Activated B cell treated with CpG ODN at 0.5 μM for 24 hours (primary cell): ENCODE measurements around the gene MTPN. TPM values are rescaled to one million over a fixed set of nuclear protein-coding genes. Genes with fewer than 3 reads are reported as not detected.

Experiments used
- ATAC-seq: fragments of 200-7000 bp; cut with Tn5 transposase; one replicate; pipeline ENCODE4 v1.10.0; 2021; ENCODE audit warnings: low read depth, mild to moderate bottlenecking, moderate library complexity
- CTCF ChIA-PET: fragments of 350-600 bp; sonication (Branson Sonifier 250); formaldehyde crosslinking; loops from one replicate; lab custom pipeline; 2021; ENCODE audit warnings: antibody characterized with exemption; lab: Charles Lee
- POLR2A ChIA-PET: fragments of 350-600 bp; sonication (Branson Sonifier 250); formaldehyde crosslinking; loops from one replicate; lab custom pipeline; 2021; ENCODE audit warnings: antibody characterized with exemption; lab: Charles Lee
- DNase-seq: peaks from one replicate; pipeline ENCODE4 v3.0.0; 2022
- H3K27ac Mint-ChIP-seq: one replicate; pipeline ENCODE4 v1.8.0; 2020; ENCODE audit warnings: mixed read lengths
- H3K27me3 Mint-ChIP-seq: one replicate; pipeline ENCODE4 v1.8.0; 2021; ENCODE audit warnings: mixed read lengths
- H3K36me3 Mint-ChIP-seq: one replicate; pipeline ENCODE4 v1.8.0; 2021; ENCODE audit warnings: low read depth, mixed read lengths
- H3K4me1 Mint-ChIP-seq: one replicate; pipeline ENCODE4 v1.8.0; 2021; ENCODE audit warnings: mixed read lengths
- H3K4me3 Mint-ChIP-seq: one replicate; pipeline ENCODE4 v1.8.0; 2020; ENCODE audit warnings: mild to moderate bottlenecking, mixed read lengths
- H3K9me3 Mint-ChIP-seq: one replicate; pipeline ENCODE4 v1.8.0; 2020; ENCODE audit warnings: mixed read lengths
- intact Hi-C: fragments of 100-400 bp; cut with micrococcal nuclease; formaldehyde crosslinking; loops from one replicate; pipeline ENCODE4 v1.15.1; 2024
- total RNA-seq: library from RNA; stranded (reverse); gene quantifications from 2 replicates; pipeline ENCODE4 v1.2.3, GENCODE V29; 2022
- TF ChIP-seq, protein P1 (sequence below): fragments of 200-600 bp; IDR thresholded peaks from one replicate; pipeline ENCODE4 v1.8.0; 2022; ENCODE audit warnings: antibody characterized with exemption, mild to moderate bottlenecking

The MTPN gene, protein sequence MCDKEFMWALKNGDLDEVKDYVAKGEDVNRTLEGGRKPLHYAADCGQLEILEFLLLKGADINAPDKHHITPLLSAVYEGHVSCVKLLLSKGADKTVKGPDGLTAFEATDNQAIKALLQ
- 130 and 137 TPM in 2 replicates for total RNA-seq

DNA sequence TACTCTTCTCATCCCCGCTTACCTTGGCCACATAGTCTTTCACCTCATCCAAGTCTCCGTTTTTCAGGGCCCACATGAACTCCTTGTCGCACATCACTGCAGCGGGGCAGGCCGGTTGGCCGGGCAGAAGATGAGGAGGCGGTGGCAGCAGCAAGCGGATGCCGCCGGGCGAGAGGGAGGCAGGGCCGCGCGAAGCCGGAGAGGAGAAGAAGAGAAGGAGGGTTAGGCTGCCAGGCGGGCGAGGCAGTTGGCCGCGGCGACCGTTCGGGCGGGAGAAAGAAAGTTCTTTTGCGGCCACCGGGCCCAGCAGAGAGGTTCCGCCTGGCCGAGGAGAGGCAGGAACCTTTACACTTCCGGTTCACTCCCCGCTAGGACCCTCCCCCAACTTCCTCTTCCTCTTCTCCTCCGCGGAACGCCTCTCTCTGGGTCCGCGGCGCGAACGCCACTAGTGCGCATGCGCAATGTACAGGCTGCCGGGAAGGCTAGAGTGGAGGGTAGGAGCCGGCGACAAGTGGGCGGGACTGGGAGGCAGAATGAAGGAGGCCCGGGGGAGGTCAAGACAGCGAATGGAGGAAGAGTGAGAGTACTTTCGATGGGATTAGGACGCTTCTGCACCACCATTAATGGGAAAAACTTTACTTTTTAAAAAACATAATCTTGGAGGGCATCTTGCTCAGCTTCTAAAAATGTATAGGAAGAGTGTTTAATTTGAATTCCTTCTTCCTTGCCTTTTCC, at the start of gene MTPN:
Gene MTPN, minus strand, starts transcription at position 353 of the 735 bp plus-strand sequence. Its CDS starts 259 bp downstream, at position 94.
- H3K36me3 Mint-ChIP-seq = peaks cover 30% of the 10 kb centered on the region
- POLR2A ChIA-PET = interaction anchor here (1.0 to 2.2 kb wide), 3 partner anchors 9 to 315 kb away, joined by 3 to 11 read pairs (median 6); partner anchors contain the start of gene STMP1
- H3K27me3 Mint-ChIP-seq = no peaks in the 10 kb centered on the region
- intact Hi-C loops = loop anchor here (1.0 to 10.0 kb wide), 10 partner anchors 14 to 1660 kb away; partner anchors contain the start of genes AGBL3, AKR1B1, BPGM and CNOT4
- peaks cover 89% of the 10 kb centered on the region for H3K4me1 Mint-ChIP-seq
- H3K4me3 Mint-ChIP-seq = peak within 1 kb of the TSS; percentile 99
- TF ChIP-seq, protein P1, sequence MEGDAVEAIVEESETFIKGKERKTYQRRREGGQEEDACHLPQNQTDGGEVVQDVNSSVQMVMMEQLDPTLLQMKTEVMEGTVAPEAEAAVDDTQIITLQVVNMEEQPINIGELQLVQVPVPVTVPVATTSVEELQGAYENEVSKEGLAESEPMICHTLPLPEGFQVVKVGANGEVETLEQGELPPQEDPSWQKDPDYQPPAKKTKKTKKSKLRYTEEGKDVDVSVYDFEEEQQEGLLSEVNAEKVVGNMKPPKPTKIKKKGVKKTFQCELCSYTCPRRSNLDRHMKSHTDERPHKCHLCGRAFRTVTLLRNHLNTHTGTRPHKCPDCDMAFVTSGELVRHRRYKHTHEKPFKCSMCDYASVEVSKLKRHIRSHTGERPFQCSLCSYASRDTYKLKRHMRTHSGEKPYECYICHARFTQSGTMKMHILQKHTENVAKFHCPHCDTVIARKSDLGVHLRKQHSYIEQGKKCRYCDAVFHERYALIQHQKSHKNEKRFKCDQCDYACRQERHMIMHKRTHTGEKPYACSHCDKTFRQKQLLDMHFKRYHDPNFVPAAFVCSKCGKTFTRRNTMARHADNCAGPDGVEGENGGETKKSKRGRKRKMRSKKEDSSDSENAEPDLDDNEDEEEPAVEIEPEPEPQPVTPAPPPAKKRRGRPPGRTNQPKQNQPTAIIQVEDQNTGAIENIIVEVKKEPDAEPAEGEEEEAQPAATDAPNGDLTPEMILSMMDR = no peak
- DNase-seq = peak; percentile 92
- peak within 1 kb of the TSS; percentile 99 for H3K27ac Mint-ChIP-seq
- no peaks in the 10 kb centered on the region for H3K9me3 Mint-ChIP-seq
- ATAC-seq = peak; percentile 75
- CTCF ChIA-PET = no interaction called here

DNA sequence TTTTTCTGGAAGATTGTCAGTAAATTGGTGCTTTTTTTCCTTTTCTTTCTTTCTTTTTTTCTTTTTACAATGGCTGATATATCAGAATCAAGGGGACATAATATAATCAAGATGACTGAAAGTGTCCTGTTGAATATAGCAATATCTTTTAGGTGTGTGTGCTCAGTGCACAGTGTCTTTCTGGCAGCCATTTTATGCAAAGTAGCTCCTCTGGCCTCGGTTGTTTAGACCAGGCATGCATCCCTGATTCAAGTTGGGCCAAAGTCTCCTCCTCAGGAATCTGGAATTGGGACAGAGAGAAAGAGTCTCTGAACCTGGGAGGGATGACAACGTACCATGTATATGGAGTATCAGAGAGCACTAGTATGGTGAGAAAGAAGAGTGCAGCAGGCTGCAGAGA, 49.0 kb upstream of the MTPN start:
- DNase-seq = no peak
- intact Hi-C loops = no loop called here
- CTCF ChIA-PET = no interaction called here
- H3K4me1 Mint-ChIP-seq = peaks cover 9% of the 10 kb centered on the region
- ATAC-seq = no peak
- POLR2A ChIA-PET = no interaction called here
- no peaks in the 10 kb centered on the region for H3K36me3 Mint-ChIP-seq
- H3K27ac Mint-ChIP-seq = no peak overlapping the region
- H3K27me3 Mint-ChIP-seq = no peaks in the 10 kb centered on the region
- no peaks in the 10 kb centered on the region for H3K9me3 Mint-ChIP-seq
- no peak overlapping the region for H3K4me3 Mint-ChIP-seq
- TF ChIP-seq, protein P1 = no peak

DNA sequence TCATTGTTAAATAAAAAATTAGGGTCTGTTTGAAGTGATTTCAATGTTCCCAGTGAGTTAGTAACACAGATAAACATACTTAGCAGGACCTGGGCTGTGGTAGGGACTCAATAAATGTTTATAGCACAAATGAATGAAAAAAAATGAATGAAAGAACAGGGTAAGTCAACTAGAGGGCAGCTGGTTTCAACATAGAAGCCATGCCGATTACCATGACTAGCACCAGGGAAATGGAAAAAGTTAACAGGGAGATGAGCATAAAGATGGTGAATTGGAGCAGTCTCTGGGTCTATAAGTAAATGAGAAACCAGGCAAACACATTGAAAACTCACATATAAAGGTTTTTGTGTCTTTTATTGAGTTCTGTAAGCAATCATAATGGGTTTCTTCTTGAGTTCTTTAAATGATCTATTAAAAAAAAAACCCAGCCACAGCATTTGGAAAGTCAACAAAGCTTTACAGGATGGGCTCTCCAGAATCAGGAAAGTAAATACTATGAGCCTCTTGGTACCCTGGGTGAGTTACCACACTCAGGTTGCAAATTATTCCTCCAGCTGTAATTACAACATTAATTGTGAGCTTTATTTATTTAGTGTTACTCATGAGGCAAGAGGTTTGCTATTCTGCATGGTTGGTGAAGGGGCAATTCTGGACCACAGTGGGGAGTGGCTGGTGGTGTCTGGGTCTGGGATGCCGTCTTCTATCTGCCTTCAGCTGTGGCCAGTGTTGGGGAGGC, 46.1 kb upstream of the MTPN start:
- Mint-ChIP-seq H3K9me3 (no peaks in the 10 kb centered on the region), H3K4me1 (peaks cover 9% of the 10 kb centered on the region), H3K4me3 (no peak overlapping the region), H3K27ac (no peak overlapping the region), H3K27me3 (no peaks in the 10 kb centered on the region), H3K36me3 (no peaks in the 10 kb centered on the region)
- ChIA-PET POLR2A (no interaction called here), CTCF (no interaction called here)
- ATAC-seq = no peak
- TF ChIP-seq, protein P1 = no peak
- intact Hi-C loops = no loop called here
- no peak for DNase-seq

DNA sequence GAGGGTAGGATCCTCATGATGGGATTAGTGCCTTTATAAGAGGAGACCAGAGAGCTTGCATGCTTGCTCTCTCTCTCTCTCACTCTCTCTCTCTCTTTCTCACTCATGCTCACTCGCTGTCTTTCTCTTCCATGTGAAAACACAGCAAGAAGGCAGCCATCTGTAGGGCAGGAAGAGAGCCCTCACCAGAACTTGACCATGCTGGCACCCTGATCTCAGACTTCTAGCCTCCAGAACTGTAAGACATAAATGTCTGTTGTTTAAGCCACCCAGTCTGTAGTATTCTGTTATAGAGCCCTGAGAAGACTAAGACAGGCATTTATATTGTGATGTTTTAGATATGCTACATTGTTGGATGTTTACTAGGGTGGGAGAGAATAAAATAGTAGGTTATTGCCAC, 43.4 kb upstream of the MTPN start:
- Mint-ChIP-seq H3K4me3 (no peak overlapping the region), H3K9me3 (no peaks in the 10 kb centered on the region), H3K4me1 (peaks cover 13% of the 10 kb centered on the region), H3K27me3 (no peaks in the 10 kb centered on the region), H3K27ac (no peak overlapping the region), H3K36me3 (no peaks in the 10 kb centered on the region)
- POLR2A ChIA-PET = no interaction called here
- DNase-seq (no peak), ATAC-seq (no peak)
- CTCF ChIA-PET = no interaction called here
- intact Hi-C loops = no loop called here
- TF ChIP-seq, protein P1 = no peak

DNA sequence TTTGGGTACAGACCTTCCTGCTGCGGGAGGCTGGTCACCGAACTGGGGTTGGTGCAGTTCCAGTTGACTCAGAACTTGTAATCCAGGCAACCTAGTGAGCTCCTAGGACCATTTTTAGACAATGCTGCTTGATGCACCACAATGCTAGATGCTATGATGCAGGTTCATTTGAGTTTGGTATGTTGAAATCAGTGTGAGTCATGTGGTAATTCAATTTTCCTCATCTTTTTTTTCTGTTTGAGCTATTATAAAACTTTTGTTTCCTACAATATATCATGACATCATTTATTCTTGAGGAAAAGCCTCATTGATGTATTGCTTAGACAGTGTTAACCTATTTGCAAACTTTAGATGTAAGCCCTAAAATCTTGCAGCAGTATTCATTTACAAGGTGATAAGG, 40.9 kb upstream of the MTPN start:
- ChIA-PET CTCF (no interaction called here), POLR2A (no interaction called here)
- no peaks in the 10 kb centered on the region for H3K9me3 Mint-ChIP-seq
- TF ChIP-seq, protein P1 = no peak
- H3K4me3 Mint-ChIP-seq = no peak overlapping the region
- intact Hi-C loops = no loop called here
- no peaks in the 10 kb centered on the region for H3K36me3 Mint-ChIP-seq
- H3K27me3 Mint-ChIP-seq = peaks cover 8% of the 10 kb centered on the region
- no peak overlapping the region for H3K27ac Mint-ChIP-seq
- H3K4me1 Mint-ChIP-seq = peaks cover 6% of the 10 kb centered on the region
- DNase-seq (no peak), ATAC-seq (no peak)
